Measurements from ENCODE around the gene ACTL10. TPM values are rescaled to one million over a fixed set of nuclear protein-coding genes. Genes with fewer than 3 reads are reported as not detected.

ACTL10 gene
- total RNA-seq, 1 experiment from 2014 or later, result 1.3 TPM

DNA sequence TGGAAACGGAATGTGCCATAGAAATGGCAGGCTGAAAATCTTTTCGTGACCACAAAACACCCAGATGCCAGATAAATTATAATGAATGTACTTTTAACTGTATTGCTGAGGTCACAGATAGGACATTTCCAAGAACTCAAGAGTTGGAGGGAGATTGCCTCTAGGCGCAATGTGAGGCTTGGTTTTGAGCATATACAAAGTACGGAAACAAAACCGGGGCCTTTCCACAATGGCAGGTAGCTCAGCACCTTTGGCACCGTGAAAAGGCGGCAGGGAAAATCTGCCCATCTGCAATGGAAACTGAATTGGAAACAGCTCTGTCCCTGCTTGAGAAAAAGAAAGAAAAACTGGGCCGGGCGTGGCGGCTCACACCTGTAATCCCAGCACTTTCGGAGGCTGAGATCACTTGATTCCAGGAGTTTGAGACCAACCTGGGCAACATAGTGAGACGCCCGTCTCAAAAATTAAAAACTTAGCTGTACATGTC lies 15.1 kb upstream of the ACTL10 start:
- ATAC-seq (no peak), DNase-seq (ENCODE audit: low spot score) (no peak)
- Mint-ChIP-seq H3K4me1 (peaks cover 33% of the 10 kb centered on the region), H3K4me3 (no peak overlapping the region), H3K27me3 (ENCODE audit: low read depth) (no peaks in the 10 kb centered on the region), H3K9me3 (no peaks in the 10 kb centered on the region), H3K27ac (peak overlapping the region; percentile 38; the same call in 1 of the 2 replicates), H3K36me3 (no peaks in the 10 kb centered on the region)
- TF ChIP-seq, protein P1, sequence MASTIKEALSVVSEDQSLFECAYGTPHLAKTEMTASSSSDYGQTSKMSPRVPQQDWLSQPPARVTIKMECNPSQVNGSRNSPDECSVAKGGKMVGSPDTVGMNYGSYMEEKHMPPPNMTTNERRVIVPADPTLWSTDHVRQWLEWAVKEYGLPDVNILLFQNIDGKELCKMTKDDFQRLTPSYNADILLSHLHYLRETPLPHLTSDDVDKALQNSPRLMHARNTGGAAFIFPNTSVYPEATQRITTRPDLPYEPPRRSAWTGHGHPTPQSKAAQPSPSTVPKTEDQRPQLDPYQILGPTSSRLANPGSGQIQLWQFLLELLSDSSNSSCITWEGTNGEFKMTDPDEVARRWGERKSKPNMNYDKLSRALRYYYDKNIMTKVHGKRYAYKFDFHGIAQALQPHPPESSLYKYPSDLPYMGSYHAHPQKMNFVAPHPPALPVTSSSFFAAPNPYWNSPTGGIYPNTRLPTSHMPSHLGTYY (CRISPR knock-in tag; IDR thresholded peaks at IDR 0.05), result no peak
- TF ChIP-seq, protein P2, sequence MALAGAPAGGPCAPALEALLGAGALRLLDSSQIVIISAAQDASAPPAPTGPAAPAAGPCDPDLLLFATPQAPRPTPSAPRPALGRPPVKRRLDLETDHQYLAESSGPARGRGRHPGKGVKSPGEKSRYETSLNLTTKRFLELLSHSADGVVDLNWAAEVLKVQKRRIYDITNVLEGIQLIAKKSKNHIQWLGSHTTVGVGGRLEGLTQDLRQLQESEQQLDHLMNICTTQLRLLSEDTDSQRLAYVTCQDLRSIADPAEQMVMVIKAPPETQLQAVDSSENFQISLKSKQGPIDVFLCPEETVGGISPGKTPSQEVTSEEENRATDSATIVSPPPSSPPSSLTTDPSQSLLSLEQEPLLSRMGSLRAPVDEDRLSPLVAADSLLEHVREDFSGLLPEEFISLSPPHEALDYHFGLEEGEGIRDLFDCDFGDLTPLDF (CRISPR knock-in tag; IDR thresholded peaks at IDR 0.05), result no peak
- TF ChIP-seq TEAD4 (CRISPR knock-in tag; IDR thresholded peaks at IDR 0.05) (no peak), GTF2I (CRISPR knock-in tag; conservative IDR thresholded peaks at IDR 0.05) (no peak), RELA (CRISPR knock-in tag; IDR thresholded peaks at IDR 0.05; ENCODE audit: borderline replicate concordance) (no peak), ZNF423 (CRISPR knock-in tag; IDR thresholded peaks at IDR 0.05) (no peak), TEAD1 (CRISPR knock-in tag; IDR thresholded peaks at IDR 0.05) (no peak)
- TF ChIP-seq, protein P3, sequence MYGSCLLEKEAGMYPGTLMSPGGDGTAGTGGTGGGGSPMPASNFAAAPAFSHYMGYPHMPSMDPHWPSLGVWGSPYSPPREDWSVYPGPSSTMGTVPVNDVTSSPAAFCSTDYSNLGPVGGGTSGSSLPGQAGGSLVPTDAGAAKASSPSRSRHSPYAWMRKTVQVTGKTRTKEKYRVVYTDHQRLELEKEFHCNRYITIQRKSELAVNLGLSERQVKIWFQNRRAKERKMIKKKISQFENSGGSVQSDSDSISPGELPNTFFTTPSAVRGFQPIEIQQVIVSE (CRISPR knock-in tag; IDR thresholded peaks at IDR 0.05; ENCODE audit: borderline replicate concordance), result no peak
- TF ChIP-seq, protein P4, sequence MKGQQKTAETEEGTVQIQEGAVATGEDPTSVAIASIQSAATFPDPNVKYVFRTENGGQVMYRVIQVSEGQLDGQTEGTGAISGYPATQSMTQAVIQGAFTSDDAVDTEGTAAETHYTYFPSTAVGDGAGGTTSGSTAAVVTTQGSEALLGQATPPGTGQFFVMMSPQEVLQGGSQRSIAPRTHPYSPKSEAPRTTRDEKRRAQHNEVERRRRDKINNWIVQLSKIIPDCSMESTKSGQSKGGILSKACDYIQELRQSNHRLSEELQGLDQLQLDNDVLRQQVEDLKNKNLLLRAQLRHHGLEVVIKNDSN (CRISPR knock-in tag; IDR thresholded peaks at IDR 0.05), result no peak
- TF ChIP-seq, protein P5, sequence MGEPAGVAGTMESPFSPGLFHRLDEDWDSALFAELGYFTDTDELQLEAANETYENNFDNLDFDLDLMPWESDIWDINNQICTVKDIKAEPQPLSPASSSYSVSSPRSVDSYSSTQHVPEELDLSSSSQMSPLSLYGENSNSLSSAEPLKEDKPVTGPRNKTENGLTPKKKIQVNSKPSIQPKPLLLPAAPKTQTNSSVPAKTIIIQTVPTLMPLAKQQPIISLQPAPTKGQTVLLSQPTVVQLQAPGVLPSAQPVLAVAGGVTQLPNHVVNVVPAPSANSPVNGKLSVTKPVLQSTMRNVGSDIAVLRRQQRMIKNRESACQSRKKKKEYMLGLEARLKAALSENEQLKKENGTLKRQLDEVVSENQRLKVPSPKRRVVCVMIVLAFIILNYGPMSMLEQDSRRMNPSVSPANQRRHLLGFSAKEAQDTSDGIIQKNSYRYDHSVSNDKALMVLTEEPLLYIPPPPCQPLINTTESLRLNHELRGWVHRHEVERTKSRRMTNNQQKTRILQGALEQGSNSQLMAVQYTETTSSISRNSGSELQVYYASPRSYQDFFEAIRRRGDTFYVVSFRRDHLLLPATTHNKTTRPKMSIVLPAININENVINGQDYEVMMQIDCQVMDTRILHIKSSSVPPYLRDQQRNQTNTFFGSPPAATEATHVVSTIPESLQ (CRISPR knock-in tag; IDR thresholded peaks at IDR 0.05), result no peak
- TF ChIP-seq, protein P6, sequence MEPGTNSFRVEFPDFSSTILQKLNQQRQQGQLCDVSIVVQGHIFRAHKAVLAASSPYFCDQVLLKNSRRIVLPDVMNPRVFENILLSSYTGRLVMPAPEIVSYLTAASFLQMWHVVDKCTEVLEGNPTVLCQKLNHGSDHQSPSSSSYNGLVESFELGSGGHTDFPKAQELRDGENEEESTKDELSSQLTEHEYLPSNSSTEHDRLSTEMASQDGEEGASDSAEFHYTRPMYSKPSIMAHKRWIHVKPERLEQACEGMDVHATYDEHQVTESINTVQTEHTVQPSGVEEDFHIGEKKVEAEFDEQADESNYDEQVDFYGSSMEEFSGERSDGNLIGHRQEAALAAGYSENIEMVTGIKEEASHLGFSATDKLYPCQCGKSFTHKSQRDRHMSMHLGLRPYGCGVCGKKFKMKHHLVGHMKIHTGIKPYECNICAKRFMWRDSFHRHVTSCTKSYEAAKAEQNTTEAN (CRISPR knock-in tag; IDR thresholded peaks at IDR 0.05), result no peak
- TF ChIP-seq, protein P7, sequence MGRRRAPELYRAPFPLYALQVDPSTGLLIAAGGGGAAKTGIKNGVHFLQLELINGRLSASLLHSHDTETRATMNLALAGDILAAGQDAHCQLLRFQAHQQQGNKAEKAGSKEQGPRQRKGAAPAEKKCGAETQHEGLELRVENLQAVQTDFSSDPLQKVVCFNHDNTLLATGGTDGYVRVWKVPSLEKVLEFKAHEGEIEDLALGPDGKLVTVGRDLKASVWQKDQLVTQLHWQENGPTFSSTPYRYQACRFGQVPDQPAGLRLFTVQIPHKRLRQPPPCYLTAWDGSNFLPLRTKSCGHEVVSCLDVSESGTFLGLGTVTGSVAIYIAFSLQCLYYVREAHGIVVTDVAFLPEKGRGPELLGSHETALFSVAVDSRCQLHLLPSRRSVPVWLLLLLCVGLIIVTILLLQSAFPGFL (CRISPR knock-in tag; IDR thresholded peaks at IDR 0.05; ENCODE audit: borderline replicate concordance), result no peak
- ChIA-PET CTCF (interaction anchor here (2.4 to 6.9 kb wide), 5 partner anchors 14 to 207 kb away, joined by 9 to 134 read pairs (median 27); partner anchors contain the start of genes ACTL10, C20orf144 and SNTA1), POLR2A (interaction anchor here (0.7 kb wide), 1 partner anchor 15 kb away, joined by 3 read pairs; the partner anchor contains the start of gene ACTL10)

DNA sequence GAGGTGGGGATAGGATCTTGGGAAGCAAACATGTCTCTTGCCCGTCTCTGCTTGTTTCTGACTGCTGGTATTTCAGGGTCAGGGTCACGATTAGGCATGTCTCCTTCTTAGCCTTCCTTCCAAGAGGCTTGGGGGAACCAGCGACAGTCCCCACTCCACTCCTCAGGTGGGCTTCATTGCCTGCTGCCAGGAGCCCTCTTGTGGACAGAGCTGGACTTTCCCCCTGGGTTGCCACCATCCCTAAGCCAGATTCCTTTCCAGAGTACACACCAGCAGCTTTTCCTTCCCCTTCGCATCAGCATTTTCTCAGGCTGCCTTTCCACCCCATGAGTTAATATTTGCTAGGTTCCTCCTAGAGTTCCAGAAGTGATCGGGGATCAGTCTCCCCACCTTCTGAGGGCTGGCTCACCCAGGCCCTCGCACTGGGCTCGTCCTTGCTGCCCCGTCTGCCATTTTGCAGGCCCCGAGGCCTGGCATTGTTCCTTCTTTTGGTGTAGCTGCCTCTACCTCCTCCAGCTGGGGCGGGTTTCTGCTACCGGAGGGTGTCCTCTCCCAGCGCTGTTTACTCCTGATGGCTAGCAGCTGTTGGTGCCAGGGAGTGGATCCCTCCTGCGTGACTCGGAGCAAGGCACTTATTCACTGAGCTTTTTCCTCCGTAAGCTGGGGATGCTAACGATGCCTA lies 13.4 kb upstream of the ACTL10 start:
- Mint-ChIP-seq H3K27me3 (ENCODE audit: low read depth) (no peaks in the 10 kb centered on the region), H3K4me3 (no peak overlapping the region), H3K4me1 (peaks cover 31% of the 10 kb centered on the region), H3K27ac (peak overlapping the region; percentile 48; the same call in 1 of the 2 replicates), H3K36me3 (peaks cover 2% of the 10 kb centered on the region; the same call in 1 of the 2 replicates), H3K9me3 (no peaks in the 10 kb centered on the region)
- DNase-seq (ENCODE audit: low spot score) (peak; percentile 82), ATAC-seq (peak; percentile 85)
- ChIA-PET CTCF (interaction anchor here (0.5 to 6.9 kb wide), 37 partner anchors 8 to 603 kb away, joined by 3 to 134 read pairs (median 5); partner anchors contain the start of genes ACTL10, C20orf144, CBFA2T2 and CDK5RAP1), POLR2A (interaction anchor here (2.0 to 4.6 kb wide), 2 partner anchors 10 to 14 kb away, joined by 9 to 24 read pairs; partner anchors contain the start of gene ACTL10)
- TF ChIP-seq, protein P8, sequence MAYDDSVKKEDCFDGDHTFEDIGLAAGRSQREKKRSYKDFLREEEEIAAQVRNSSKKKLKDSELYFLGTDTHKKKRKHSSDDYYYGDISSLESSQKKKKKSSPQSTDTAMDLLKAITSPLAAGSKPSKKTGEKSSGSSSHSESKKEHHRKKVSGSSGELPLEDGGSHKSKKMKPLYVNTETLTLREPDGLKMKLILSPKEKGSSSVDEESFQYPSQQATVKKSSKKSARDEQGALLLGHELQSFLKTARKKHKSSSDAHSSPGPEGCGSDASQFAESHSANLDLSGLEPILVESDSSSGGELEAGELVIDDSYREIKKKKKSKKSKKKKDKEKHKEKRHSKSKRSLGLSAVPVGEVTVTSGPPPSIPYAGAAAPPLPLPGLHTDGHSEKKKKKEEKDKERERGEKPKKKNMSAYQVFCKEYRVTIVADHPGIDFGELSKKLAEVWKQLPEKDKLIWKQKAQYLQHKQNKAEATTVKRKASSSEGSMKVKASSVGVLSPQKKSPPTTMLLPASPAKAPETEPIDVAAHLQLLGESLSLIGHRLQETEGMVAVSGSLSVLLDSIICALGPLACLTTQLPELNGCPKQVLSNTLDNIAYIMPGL (CRISPR knock-in tag; IDR thresholded peaks at IDR 0.05), result 0 out of 2 replicates have a peak, but pooled peaks have one; percentile 29
- TF ChIP-seq KAT7 (CRISPR knock-in tag; IDR thresholded peaks at IDR 0.05; ENCODE audit: borderline replicate concordance) (no peak), ZNF396 (CRISPR knock-in tag; IDR thresholded peaks at IDR 0.05; ENCODE audit: borderline replicate concordance) (no peak), ZNF317 (CRISPR knock-in tag; IDR thresholded peaks at IDR 0.05; ENCODE audit: borderline replicate concordance, low read depth) (no peak), GABPB1 (CRISPR knock-in tag; IDR thresholded peaks at IDR 0.05) (peak; percentile 36; the same call in 1 of the 2 replicates), TEAD1 (CRISPR knock-in tag; IDR thresholded peaks at IDR 0.05) (0 out of 2 replicates have a peak, but pooled peaks have one; percentile 47)
- TF ChIP-seq, protein P9, sequence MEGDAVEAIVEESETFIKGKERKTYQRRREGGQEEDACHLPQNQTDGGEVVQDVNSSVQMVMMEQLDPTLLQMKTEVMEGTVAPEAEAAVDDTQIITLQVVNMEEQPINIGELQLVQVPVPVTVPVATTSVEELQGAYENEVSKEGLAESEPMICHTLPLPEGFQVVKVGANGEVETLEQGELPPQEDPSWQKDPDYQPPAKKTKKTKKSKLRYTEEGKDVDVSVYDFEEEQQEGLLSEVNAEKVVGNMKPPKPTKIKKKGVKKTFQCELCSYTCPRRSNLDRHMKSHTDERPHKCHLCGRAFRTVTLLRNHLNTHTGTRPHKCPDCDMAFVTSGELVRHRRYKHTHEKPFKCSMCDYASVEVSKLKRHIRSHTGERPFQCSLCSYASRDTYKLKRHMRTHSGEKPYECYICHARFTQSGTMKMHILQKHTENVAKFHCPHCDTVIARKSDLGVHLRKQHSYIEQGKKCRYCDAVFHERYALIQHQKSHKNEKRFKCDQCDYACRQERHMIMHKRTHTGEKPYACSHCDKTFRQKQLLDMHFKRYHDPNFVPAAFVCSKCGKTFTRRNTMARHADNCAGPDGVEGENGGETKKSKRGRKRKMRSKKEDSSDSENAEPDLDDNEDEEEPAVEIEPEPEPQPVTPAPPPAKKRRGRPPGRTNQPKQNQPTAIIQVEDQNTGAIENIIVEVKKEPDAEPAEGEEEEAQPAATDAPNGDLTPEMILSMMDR (IDR thresholded peaks at IDR 0.05), result peak; percentile 65

Measured in WTC11 (cell line).